ENCODE measurements around the gene CFAP97D2.
"Not testable (repeated sequence)": the region's sequence is repeated elsewhere in the genome, so short reads cannot be mapped to it uniquely, and the experiment has no call there.

GRCh38 chr13:114133552-114133951 lies 45.5 kb upstream of the CFAP97D2 start:
- TF ChIP-seq CTCF (conservative IDR thresholded peaks at IDR 0.05 in 1 of 2, IDR thresholded peaks at IDR 0.05 in 1 of 2; ENCODE audit: extremely low read depth in 1 of 2, insufficient read depth in 1 of 2, low read depth in 1 of 2, low read length in 2 of 2); EZH2 (IDR thresholded peaks at IDR 0.05; ENCODE audit: borderline replicate concordance, low read length): not testable (repeated sequence)

Data from mammary epithelial cell (primary cell).